ENCODE data around the gene TFAP2B.

GRCh38 chr6:50840112-50840810, 21.6 kb downstream of the TFAP2B start:
- TF ChIP-seq CTCF (IDR thresholded peaks at IDR 0.05; ENCODE audit: low read length), result no peak
- no peak for TF ChIP-seq EZH2 (IDR thresholded peaks at IDR 0.05; ENCODE audit: borderline replicate concordance, low read length)

All from OCI-LY1 (cell line).